HCT116 (cell line): ENCODE data around the gene CHCHD4. TPM values are rescaled to one million over a fixed set of nuclear protein-coding genes. Genes with fewer than 3 reads are reported as not detected.
A peak's percentile ranks its signal among the peaks of the same experiment; 100 is the strongest.

Source experiments
- ATAC-seq: fragments of 200-7000 bp; cut with Tn5 transposase; 2 replicates; pipeline ENCODE4 v1.9.1; 2020; ENCODE audit warnings: mild to moderate bottlenecking, moderate library complexity
- Bru-seq: library from RNA; stranded (reverse); fragments of 400-500 nt; gene quantifications from one replicate; lab custom pipeline; 2021; lab: Mats Ljungman, UMichigan
- BruChase-seq, 2 experiments: library from RNA; stranded (reverse); fragments of 400-500 nt; gene quantifications; one replicate each; lab custom pipeline; 2021; lab: Mats Ljungman, UMichigan
- BruUV-seq: library from RNA; stranded (reverse); fragments of 400-500 nt; replicated peaks from 2 replicates; lab custom pipeline; 2021; lab: Mats Ljungman, UMichigan
- CTCF ChIA-PET: fragments of 300-600 bp; sonication (Branson Sonifier 250); formaldehyde crosslinking; loops from one replicate; lab custom pipeline; 2021; ENCODE audit warnings: antibody characterized with exemption; lab: Charles Lee
- POLR2A ChIA-PET: fragments of 300-600, 350-600 bp; sonication (Branson Sonifier 250); formaldehyde crosslinking; loops from one replicate; lab custom pipeline; 2021; ENCODE audit warnings: antibody characterized with exemption; lab: Charles Lee
- RAD21 ChIA-PET, 2 experiments: fragments of 300-600 bp; sonication (Branson Sonifier 250); formaldehyde crosslinking; loops; one replicate each; lab custom pipeline; 2023; ENCODE audit warnings: low total read pairs in 2 of 2; ENCODE audit not compliant: uncharacterized antibody in 2 of 2, unreplicated experiment in 2 of 2, low non-redundant PET in 1 of 2; lab: Charles Lee
- DNase-seq: peaks from one replicate; pipeline ENCODE4 v3.0.0-alpha.2; 2010; ENCODE audit warnings: low read depth, low spot score
- H2AFZ ChIP-seq: fragments of 200-600 bp; shearing (Covaris generic), sonication (generic); 2 replicates; pipeline ENCODE4 v1.6.1; 2017; ENCODE audit warnings: low read depth, mixed run types, mixed read lengths, antibody characterized with exemption, low read length; ENCODE audit not compliant: poor library complexity, severe bottlenecking
- H3K27ac ChIP-seq: 2 replicates; pipeline ENCODE4 v1.5.1; 2012; ENCODE audit warnings: low read depth, low read length
- H3K27me3 ChIP-seq: fragments of 200-600 bp; sonication (generic); 2 replicates; pipeline ENCODE4 v1.6.1; 2016; ENCODE audit warnings: mixed run types, low read length, mixed read lengths; ENCODE audit not compliant: insufficient read depth
- H3K36me3 ChIP-seq, 2 experiments: fragments of 200-500 bp in 1 of 2; fragments of 200-600 bp in 1 of 2; sonication (Bioruptor generic) in 1 of 2; sonication (generic) in 1 of 2; 2 replicates each; pipeline versions ENCODE4 v1.5.1 to v1.6.1; 2014 to 2016; ENCODE audit warnings: low read length in 2 of 2, inconsistent platforms in 1 of 2, mixed read lengths in 1 of 2, mixed run types in 1 of 2; ENCODE audit not compliant: insufficient read depth in 2 of 2, control insufficient read depth in 1 of 2
- H3K4me1 ChIP-seq, 2 experiments: fragments of 200-600 bp in 1 of 2; sonication (generic) in 1 of 2; 2 replicates each; pipeline versions ENCODE4 v1.5.1 to v1.6.1; 2012 to 2017; ENCODE audit warnings: low read length in 2 of 2, inconsistent platforms in 1 of 2, mild to moderate bottlenecking in 1 of 2, mixed read lengths in 1 of 2, mixed run types in 1 of 2, moderate library complexity in 1 of 2; ENCODE audit not compliant: insufficient read depth in 2 of 2, control insufficient read depth in 1 of 2
- H3K4me2 ChIP-seq: fragments of 200-600 bp; sonication (generic); 2 replicates; pipeline ENCODE4 v1.6.1; 2017; ENCODE audit warnings: mixed run types, low read length, mixed read lengths
- H3K4me3 ChIP-seq, 2 experiments: fragments of 200-600 bp in 1 of 2; sonication (generic) in 1 of 2; replicated peaks in 1 of 2; 2 replicates each; pipeline ENCODE4 v1.5.1; 2011 to 2016; ENCODE audit warnings: low read length in 2 of 2, control low read depth in 1 of 2, low read depth in 1 of 2, mild to moderate bottlenecking in 1 of 2, mixed read lengths in 1 of 2, mixed run types in 1 of 2
- H3K79me2 ChIP-seq: fragments of 200-600 bp; sonication (generic); 2 replicates; pipeline ENCODE4 v1.6.1; 2017; ENCODE audit warnings: mild to moderate bottlenecking, mixed run types, low read length, moderate library complexity, mixed read lengths; ENCODE audit not compliant: insufficient read depth
- H3K9ac ChIP-seq: fragments of 200-600 bp; sonication (generic); 2 replicates; pipeline ENCODE4 v1.6.1; 2016; ENCODE audit warnings: low read length, mixed read lengths
- H3K9me2 ChIP-seq: fragments of 200-600 bp; sonication (generic), shearing (Covaris generic); 2 replicates; pipeline ENCODE4 v1.6.1; 2017; ENCODE audit warnings: mixed run types, mild to moderate bottlenecking, moderate library complexity; ENCODE audit not compliant: insufficient read depth
- H3K9me3 ChIP-seq, 2 experiments: fragments of 200-500 bp in 1 of 2; fragments of 200-600 bp in 1 of 2; sonication (Bioruptor generic) in 1 of 2; sonication (generic) in 1 of 2; 2 replicates each; pipeline ENCODE4 v1.6.1; 2014 to 2017; ENCODE audit warnings: low read length in 2 of 2, mixed read lengths in 2 of 2, inconsistent platforms in 1 of 2, low read depth in 1 of 2, mild to moderate bottlenecking in 1 of 2, mixed run types in 1 of 2, moderate library complexity in 1 of 2; ENCODE audit not compliant: control insufficient read depth in 1 of 2, insufficient read depth in 1 of 2
- H4K20me1 ChIP-seq: fragments of 200-600 bp; sonication (generic), shearing (Covaris generic); 2 replicates; pipeline ENCODE4 v1.6.1; 2017; ENCODE audit warnings: mixed run types, mild to moderate bottlenecking, moderate library complexity; ENCODE audit not compliant: insufficient read depth
- CTCF ChIP-seq, 3 experiments: fragments of 200-600 bp in 1 of 3; sonication (generic) in 1 of 3; IDR thresholded peaks in 2 of 3; conservative IDR thresholded peaks in 1 of 3; 2 replicates each; pipeline ENCODE4 v1.5.1; 2012 to 2017; ENCODE audit warnings: low read depth in 2 of 3, low read length in 2 of 3, antibody characterized with exemption in 1 of 3, borderline replicate concordance in 1 of 3, control low read depth in 1 of 3, mild to moderate bottlenecking in 1 of 3, mixed read lengths in 1 of 3, mixed run types in 1 of 3, moderate library complexity in 1 of 3; ENCODE audit not compliant: insufficient read depth in 1 of 3
- POLR2A ChIP-seq: IDR thresholded peaks from 2 replicates; pipeline ENCODE4 v1.7.0; 2011; ENCODE audit warnings: borderline replicate concordance; ENCODE audit not compliant: insufficient read depth, insufficient read length; ENCODE audit errors: extremely low read depth
- POLR2AphosphoS5 ChIP-seq: IDR thresholded peaks from 2 replicates; pipeline ENCODE4 v1.6.1; 2011; ENCODE audit warnings: mild to moderate bottlenecking, low read depth, low read length, moderate library complexity
- SIN3A ChIP-seq: IDR thresholded peaks from 2 replicates; pipeline ENCODE4 v1.6.1; 2012; ENCODE audit warnings: low read depth
- SP1 ChIP-seq: IDR thresholded peaks from 2 replicates; pipeline ENCODE4 v1.6.1; 2012; ENCODE audit warnings: low read depth
- YY1 ChIP-seq: IDR thresholded peaks from 2 replicates; pipeline ENCODE4 v1.6.1; 2011; ENCODE audit warnings: low read length, low read depth, moderate library complexity, mild to moderate bottlenecking; ENCODE audit not compliant: insufficient replicate concordance; ENCODE audit errors: extremely low read depth
- ZBTB33 ChIP-seq: IDR thresholded peaks from 2 replicates; pipeline ENCODE4 v1.6.1; 2011; ENCODE audit warnings: mild to moderate bottlenecking, low read length, moderate library complexity; ENCODE audit not compliant: insufficient replicate concordance; ENCODE audit errors: extremely low read depth
- ZFX ChIP-seq: fragments of 450-650 bp; IDR thresholded peaks from 2 replicates; pipeline ENCODE4 v1.6.1; 2017
- intact Hi-C: fragments of 100-400 bp; cut with micrococcal nuclease; formaldehyde crosslinking; loops from 2 replicates; pipeline ENCODE4 v1.10.0; 2022
- long read RNA-seq: library from polyadenylated mRNA; unstranded; transcript quantifications from one replicate; pipeline ENCODE4 v2.0.0, GENCODE V29; 2021; ENCODE audit not compliant: unreplicated experiment
- polyA plus RNA-seq: library from polyadenylated mRNA; unstranded; fragments of >200 nt; gene quantifications from 2 replicates; pipeline ENCODE4 v1.2.1, GENCODE V29; 2012; ENCODE audit warnings: missing spikeins
- total RNA-seq: library from RNA; stranded (reverse); gene quantifications from one replicate; pipeline ENCODE4 v1.2.1, GENCODE V29; 2021; ENCODE audit not compliant: unreplicated experiment

The CHCHD4 gene
- total RNA-seq (24.6 TPM), Bru-seq, nascent RNA (percentile 76 among the genes with signal in this experiment), BruChase-seq, experiment 1, labeled RNA remaining after a 6-hour chase (percentile 67 among the genes with signal in this experiment), BruChase-seq, experiment 2, labeled RNA remaining after a 2-hour chase (percentile 72 among the genes with signal in this experiment)
- 14.8 and 18.4 TPM in 2 replicates for polyA plus RNA-seq
- long read RNA-seq, transcript CHCHD4-202 (3 exons, 1,405 nt): major isoform, 26 of 31 reads
- long read RNA-seq, partial matches to known transcripts: 1 of 31 reads
- long read RNA-seq, other reads (novel, unspliced or antisense): 2 of 31 reads

DNA sequence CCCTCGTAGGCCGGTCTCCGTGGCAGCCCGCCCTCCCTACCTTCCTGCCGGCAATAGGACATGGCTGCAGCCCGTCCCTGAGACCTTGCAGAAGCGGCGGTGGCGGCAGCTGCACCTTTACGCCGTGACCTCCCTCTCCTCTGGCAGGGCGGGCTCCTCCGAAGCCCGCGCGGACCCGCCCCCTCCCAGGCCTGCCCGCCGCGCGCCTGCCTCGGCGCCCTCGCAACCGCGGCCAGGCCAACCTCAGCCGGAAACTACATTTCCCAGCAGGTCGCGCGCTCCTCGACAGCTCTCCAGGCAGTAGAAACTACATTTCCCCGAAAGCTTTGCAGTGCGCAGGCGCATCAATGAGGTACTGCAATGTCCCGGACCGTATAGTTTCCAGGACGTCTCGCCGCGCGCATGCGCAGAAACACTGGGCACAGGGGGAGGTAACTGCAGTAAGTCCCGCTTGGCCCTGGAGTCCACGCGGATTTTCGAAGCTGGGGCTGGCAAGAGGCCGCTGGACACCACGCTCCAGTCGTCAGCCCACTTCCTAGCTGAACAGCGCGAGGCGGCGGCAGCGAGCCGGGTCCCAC lies at the start of gene CHCHD4, which contains the start of gene TMEM43:
CHCHD4 (minus strand) TSS at position 256 of the 578 bp plus-strand sequence; CDS start at position 62, 194 bp downstream.
TMEM43 (plus strand) TSS at position 438 of the 578 bp plus-strand sequence. CDS start 142 bp downstream, outside the sequence.
- H3K4me3 ChIP-seq: peak within 1 kb of the TSS; percentile 98 to 99
- no peaks in the 10 kb centered on the region for H3K9me3 ChIP-seq
- peak; percentile 97 for DNase-seq
- ChIA-PET CTCF (interaction anchor here (1.1 to 2.0 kb wide), 3 partner anchors 20 to 228 kb away, joined by 3 to 11 read pairs (median 3); partner anchors contain the start of gene LSM3), POLR2A (interaction anchor here (1.0 to 3.0 kb wide), 11 partner anchors 10 to 238 kb away, joined by 3 to 18 read pairs (median 5); partner anchors contain the start of genes LSM3 and XPC), RAD21 (interaction anchor here (0.7 to 2.7 kb wide), 3 partner anchors 54 to 228 kb away, joined by 3 to 7 read pairs (median 3); partner anchors contain the start of genes XPC (in 2 of the 2) and LSM3 (in 1 of the 2))
- peaks cover 84% of the 10 kb centered on the region for H3K79me2 ChIP-seq
- H3K4me2 ChIP-seq: peak within 1 kb of the TSS; percentile 97
- peaks cover 2 to 21% of the 10 kb centered on the region in 2 experiments; a peak in 3 of 4 replicates for H3K36me3 ChIP-seq
- no peaks in the 10 kb centered on the region for H3K27me3 ChIP-seq
- no TSS peak for BruUV-seq
- H3K27ac ChIP-seq: peak within 1 kb of the TSS; percentile 87
- peak within 1 kb of the TSS; percentile 92 for H3K9ac ChIP-seq
- H3K9me2 ChIP-seq: no peaks in the 10 kb centered on the region
- no peak within 1 kb of the TSS for H2AFZ ChIP-seq
- intact Hi-C loops: loop anchor here (5.0 to 10.0 kb wide), 3 partner anchors 53 to 470 kb away; partner anchors contain the start of genes LSM3 and XPC
- TF ChIP-seq SIN3A: no peak
- TF ChIP-seq SP1: no peak
- TF ChIP-seq POLR2A: peak; percentile 14
- peak; percentile 96 for TF ChIP-seq ZFX
- TF ChIP-seq CTCF (IDR thresholded peaks at IDR 0.05 in 2 of 3, conservative IDR thresholded peaks at IDR 0.05 in 1 of 3; ENCODE audit: borderline replicate concordance in 1 of 3, insufficient read depth in 1 of 3, low read depth in 2 of 3, low read length in 2 of 3): no peak
- TF ChIP-seq POLR2AphosphoS5: peak; percentile 84
- peak; percentile 51 for TF ChIP-seq ZBTB33
- peak; percentile 75 for TF ChIP-seq YY1
- TF ChIP-seq, all 23 proteins: peak for 5
- Histone ChIP-seq H3K4me1 (peaks cover 8 to 20% of the 10 kb centered on the region in 2 experiments; a peak in 3 of 4 replicates), H4K20me1 (no peaks in the 10 kb centered on the region; the same call in 1 of the 2 replicates)
- ATAC-seq: peak; percentile 90
